Loucy (cell line): Measurements from ENCODE around the gene MCCC2.

ENCODE experiments used
- H2AFZ ChIP-seq: fragments of 200-600 bp; sonication (generic); 2 replicates; pipeline ENCODE4 v1.6.0; 2016; ENCODE audit warnings: antibody characterized with exemption, mild to moderate bottlenecking, low read length, moderate library complexity
- H3F3A ChIP-seq: fragments of 200-600 bp; 2 replicates; pipeline ENCODE4 v1.6.0; 2016; ENCODE audit warnings: antibody characterized with exemption, low read depth, mild to moderate bottlenecking
- H3K27me3 ChIP-seq: fragments of 200-600 bp; sonication (generic); 2 replicates; pipeline ENCODE4 v1.6.1; 2014; ENCODE audit warnings: low read length, mild to moderate bottlenecking; ENCODE audit not compliant: insufficient read depth, poor library complexity, severe bottlenecking
- H3K36me3 ChIP-seq: fragments of 200-600 bp; sonication (generic); 2 replicates; pipeline ENCODE4 v1.6.1; 2016; ENCODE audit warnings: low read length; ENCODE audit not compliant: insufficient read depth
- H3K4me1 ChIP-seq: fragments of 200-600 bp; sonication (generic); 2 replicates; pipeline ENCODE4 v1.5.1; 2014; ENCODE audit warnings: low read length, mild to moderate bottlenecking; ENCODE audit not compliant: insufficient read depth, poor library complexity, severe bottlenecking
- H3K4me2 ChIP-seq: fragments of 200-600 bp; sonication (generic); 2 replicates; pipeline ENCODE4 v1.6.0; 2014; ENCODE audit warnings: antibody characterized with exemption, low read length, low read depth, mild to moderate bottlenecking; ENCODE audit not compliant: poor library complexity, severe bottlenecking
- H3K4me3 ChIP-seq: fragments of 200-600 bp; sonication (generic); 2 replicates; pipeline ENCODE4 v1.5.1; 2014; ENCODE audit warnings: low read length, mild to moderate bottlenecking, mixed read lengths; ENCODE audit not compliant: poor library complexity, severe bottlenecking
- H3K79me2 ChIP-seq: fragments of 200-600 bp; sonication (generic); 2 replicates; pipeline ENCODE4 v1.6.1; 2014; ENCODE audit warnings: low read length; ENCODE audit not compliant: insufficient read depth
- H3K9ac ChIP-seq: fragments of 200-600 bp; sonication (generic); 2 replicates; pipeline ENCODE4 v1.6.0; 2014; ENCODE audit warnings: mild to moderate bottlenecking, low read depth, low read length, moderate library complexity; ENCODE audit not compliant: poor library complexity, severe bottlenecking
- H3K9me2 ChIP-seq: fragments of 200-600 bp; sonication (generic); replicated peaks from 2 replicates; pipeline ENCODE4 v1.6.1; 2016; ENCODE audit warnings: low read depth, low read length, mixed read lengths
- H3K9me3 ChIP-seq: fragments of 200-600 bp; sonication (generic); 2 replicates; pipeline ENCODE4 v1.6.1; 2014; ENCODE audit warnings: mild to moderate bottlenecking, antibody characterized with exemption, low read length, low read depth; ENCODE audit not compliant: insufficient read depth
- H4K20me1 ChIP-seq: fragments of 200-600 bp; sonication (generic); 2 replicates; pipeline ENCODE4 v1.6.0; 2014; ENCODE audit warnings: antibody characterized with exemption, low read length, mild to moderate bottlenecking; ENCODE audit not compliant: insufficient read depth, poor library complexity, severe bottlenecking
- EZH2phosphoT487 ChIP-seq: fragments of 200-600 bp; IDR thresholded peaks from 2 replicates; pipeline ENCODE4 v1.6.1; 2018; ENCODE audit warnings: antibody characterized with exemption, mild to moderate bottlenecking, moderate library complexity, borderline replicate concordance
- TF ChIP-seq, protein P1 (sequence below): fragments of 200-600 bp; sonication (generic); conservative IDR thresholded peaks from 2 replicates; pipeline ENCODE4 v1.5.1; 2014; ENCODE audit warnings: mild to moderate bottlenecking, antibody characterized with exemption, low read length

MCCC2 gene

GRCh38 chr5:71582945-71583584 is 4.1 kb upstream of the MCCC2 start:
- H3K9me2 ChIP-seq = no peaks in the 10 kb centered on the region
- H4K20me1 ChIP-seq = peaks cover 4% of the 10 kb centered on the region
- H3K4me3 ChIP-seq = no peak overlapping the region
- peaks cover 8% of the 10 kb centered on the region for H3K79me2 ChIP-seq
- no peak overlapping the region for H2AFZ ChIP-seq
- no peaks in the 10 kb centered on the region for H3K27me3 ChIP-seq
- no peak overlapping the region for H3K4me2 ChIP-seq
- H3F3A ChIP-seq = no peaks in the 10 kb centered on the region
- TF ChIP-seq, protein P1, sequence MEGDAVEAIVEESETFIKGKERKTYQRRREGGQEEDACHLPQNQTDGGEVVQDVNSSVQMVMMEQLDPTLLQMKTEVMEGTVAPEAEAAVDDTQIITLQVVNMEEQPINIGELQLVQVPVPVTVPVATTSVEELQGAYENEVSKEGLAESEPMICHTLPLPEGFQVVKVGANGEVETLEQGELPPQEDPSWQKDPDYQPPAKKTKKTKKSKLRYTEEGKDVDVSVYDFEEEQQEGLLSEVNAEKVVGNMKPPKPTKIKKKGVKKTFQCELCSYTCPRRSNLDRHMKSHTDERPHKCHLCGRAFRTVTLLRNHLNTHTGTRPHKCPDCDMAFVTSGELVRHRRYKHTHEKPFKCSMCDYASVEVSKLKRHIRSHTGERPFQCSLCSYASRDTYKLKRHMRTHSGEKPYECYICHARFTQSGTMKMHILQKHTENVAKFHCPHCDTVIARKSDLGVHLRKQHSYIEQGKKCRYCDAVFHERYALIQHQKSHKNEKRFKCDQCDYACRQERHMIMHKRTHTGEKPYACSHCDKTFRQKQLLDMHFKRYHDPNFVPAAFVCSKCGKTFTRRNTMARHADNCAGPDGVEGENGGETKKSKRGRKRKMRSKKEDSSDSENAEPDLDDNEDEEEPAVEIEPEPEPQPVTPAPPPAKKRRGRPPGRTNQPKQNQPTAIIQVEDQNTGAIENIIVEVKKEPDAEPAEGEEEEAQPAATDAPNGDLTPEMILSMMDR = no peak
- no peak for TF ChIP-seq EZH2phosphoT487
- H3K36me3 ChIP-seq = no peaks in the 10 kb centered on the region
- H3K9ac ChIP-seq = no peak overlapping the region
- no peaks in the 10 kb centered on the region for H3K9me3 ChIP-seq
- H3K4me1 ChIP-seq = peaks cover 7% of the 10 kb centered on the region

- Histone ChIP-seq H3K36me3 (no peaks in the 10 kb centered on the region), H3K4me1 (peaks cover 36% of the 10 kb centered on the region), H3K4me2 (peak overlapping the region; percentile 77), H3K4me3 (peak overlapping the region; percentile 82), H3K79me2 (peaks cover 40% of the 10 kb centered on the region), H3K9me2 (no peaks in the 10 kb centered on the region), H3F3A (no peaks in the 10 kb centered on the region), H4K20me1 (peaks cover 20% of the 10 kb centered on the region), H3K27me3 (no peaks in the 10 kb centered on the region), H3K9me3 (no peaks in the 10 kb centered on the region), H2AFZ (peak overlapping the region; percentile 81), H3K9ac (peak overlapping the region; percentile 84)
- no peak for TF ChIP-seq EZH2phosphoT487
- TF ChIP-seq, protein P1 = no peak
Observed at GRCh38 chr5:71586052-71586940, 844 bp upstream of the MCCC2 start.

DNA sequence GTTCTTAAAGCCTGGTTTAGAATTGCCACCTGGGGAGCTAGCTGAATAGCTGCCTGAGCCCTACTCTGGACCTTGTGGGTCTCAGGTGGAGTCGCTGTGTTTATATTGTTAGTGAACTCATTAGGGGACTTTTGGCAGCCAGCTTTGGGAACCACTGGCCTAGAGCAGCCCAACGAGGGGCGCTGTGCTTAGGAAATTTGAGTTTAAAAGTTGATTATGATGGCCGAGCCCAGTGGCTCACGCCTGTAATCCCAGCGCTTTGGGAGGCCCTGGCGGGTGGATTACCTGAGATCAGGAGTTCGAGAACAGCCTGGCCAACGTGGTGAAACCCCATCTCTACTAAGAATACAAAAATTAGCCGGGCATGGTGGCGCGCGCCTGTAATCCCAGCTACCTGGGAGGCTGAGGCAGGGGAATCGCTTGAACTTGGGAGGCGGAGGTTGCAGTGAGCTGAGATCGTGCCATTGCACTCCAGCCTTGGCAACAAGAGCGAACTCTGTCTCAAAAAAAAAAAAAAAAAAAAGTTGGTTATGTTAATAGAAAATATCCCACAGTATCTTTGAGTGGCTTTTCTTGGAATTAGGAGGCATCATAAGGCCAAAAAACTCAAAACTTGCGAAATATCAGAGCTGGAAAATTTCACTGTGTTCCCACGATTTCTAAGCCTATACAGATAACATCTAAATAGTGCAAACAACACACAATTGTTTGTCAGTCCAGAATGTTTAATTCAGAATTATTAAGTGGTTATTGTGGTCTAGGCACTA is 809 bp downstream of the MCCC2 start:
- Histone ChIP-seq H3K36me3 (no peaks in the 10 kb centered on the region), H3K9me3 (no peaks in the 10 kb centered on the region), H3K79me2 (peaks cover 55% of the 10 kb centered on the region), H3K9me2 (no peaks in the 10 kb centered on the region), H3K4me1 (peaks cover 36% of the 10 kb centered on the region), H4K20me1 (peaks cover 20% of the 10 kb centered on the region), H3K4me2 (peak overlapping the region; percentile 83), H2AFZ (peak overlapping the region; percentile 49), H3K27me3 (no peaks in the 10 kb centered on the region), H3K9ac (peak overlapping the region; percentile 84), H3K4me3 (peak overlapping the region; percentile 82), H3F3A (no peaks in the 10 kb centered on the region)
- TF ChIP-seq, protein P1 = 0 out of 2 replicates have a peak, but pooled peaks have one; percentile 10
- no peak for TF ChIP-seq EZH2phosphoT487
